ENCODE results near the gene RAB36.

RAB36 gene

GRCh38 chr22:23137468-23137867 lies 7.8 kb upstream of the RAB36 start:
- peaks cover 2% of the 10 kb centered on the region for H3K27me3 ChIP-seq (replicated peaks)
- H3K36me3 ChIP-seq (replicated peaks): no peaks in the 10 kb centered on the region
- no peak overlapping the region for H3K27ac ChIP-seq
- TF ChIP-seq CTCF (IDR thresholded peaks at IDR 0.05; ENCODE audit: low read depth, low read length, missing control alignments): no peak
- H3K4me3 ChIP-seq (ENCODE audit: low read depth, low read length): no peak overlapping the region
- DNase-seq: no peak
- in situ Hi-C loops (cut with HindIII; ENCODE audit: low pct_ligation_motif_present, low sequenced_read_pairs): no loop called here

- in situ Hi-C loops (cut with HindIII; ENCODE audit: low pct_ligation_motif_present, low sequenced_read_pairs): no loop called here
- DNase-seq: no peak
- TF ChIP-seq CTCF (IDR thresholded peaks at IDR 0.05; ENCODE audit: low read depth, low read length, missing control alignments): no peak
- Histone ChIP-seq H3K27me3 (replicated peaks) (peaks cover 2% of the 10 kb centered on the region), H3K36me3 (replicated peaks) (no peaks in the 10 kb centered on the region), H3K4me3 (ENCODE audit: low read depth, low read length) (no peak overlapping the region), H3K27ac (no peak overlapping the region)
Measured at GRCh38 chr22:23137905-23138561, 7.2 kb upstream of the RAB36 start.

GRCh38 chr22:23138584-23139435 lies 6.5 kb upstream of the RAB36 start:
- H3K27me3 ChIP-seq (replicated peaks): peaks cover 6% of the 10 kb centered on the region
- H3K27ac ChIP-seq: no peak overlapping the region
- H3K36me3 ChIP-seq (replicated peaks): no peaks in the 10 kb centered on the region
- no peak for DNase-seq
- in situ Hi-C loops (cut with HindIII; ENCODE audit: low pct_ligation_motif_present, low sequenced_read_pairs): no loop called here
- TF ChIP-seq CTCF (IDR thresholded peaks at IDR 0.05; ENCODE audit: low read depth, low read length, missing control alignments): no peak
- H3K4me3 ChIP-seq (ENCODE audit: low read depth, low read length): no peak overlapping the region

- in situ Hi-C loops (cut with HindIII; ENCODE audit: low pct_ligation_motif_present, low sequenced_read_pairs): no loop called here
- Histone ChIP-seq H3K36me3 (replicated peaks) (no peaks in the 10 kb centered on the region), H3K4me3 (ENCODE audit: low read depth, low read length) (no peak overlapping the region), H3K27me3 (replicated peaks) (peaks cover 3% of the 10 kb centered on the region), H3K27ac (no peak overlapping the region)
- DNase-seq: no peak
- no peak for TF ChIP-seq CTCF (IDR thresholded peaks at IDR 0.05; ENCODE audit: low read depth, low read length, missing control alignments)
Measured at GRCh38 chr22:23140385-23140784, 4.9 kb upstream of the RAB36 start.

GRCh38 chr22:23142546-23143105 lies 2.7 kb upstream of the RAB36 start:
- Histone ChIP-seq H3K27ac (peak overlapping the region; percentile 48), H3K4me3 (ENCODE audit: low read depth, low read length) (no peak overlapping the region), H3K27me3 (replicated peaks) (peaks cover 3% of the 10 kb centered on the region), H3K36me3 (replicated peaks) (peaks cover 3% of the 10 kb centered on the region)
- no peak for DNase-seq
- in situ Hi-C loops (cut with HindIII; ENCODE audit: low pct_ligation_motif_present, low sequenced_read_pairs): no loop called here
- TF ChIP-seq CTCF (IDR thresholded peaks at IDR 0.05; ENCODE audit: low read depth, low read length, missing control alignments): no peak

Data from brain microvascular endothelial cell (primary cell).